ENCODE measurements around the gene USP28.

The USP28 gene

GRCh38 chr11:113907152-113907551 is 31.8 kb upstream of the USP28 start:
- no peak overlapping the region for H3K18ac ChIP-seq (ENCODE audit: low read length)
- H3K27me3 ChIP-seq (ENCODE audit: insufficient read depth, low read length, poor library complexity), result no peaks in the 10 kb centered on the region
- no peaks in the 10 kb centered on the region for H3K36me3 ChIP-seq (ENCODE audit: control insufficient read depth, insufficient read depth, low read length)
- H3K4ac ChIP-seq (ENCODE audit: low read depth, low read length), result no peak overlapping the region
- H3K4me2 ChIP-seq (ENCODE audit: low read length), result no peak overlapping the region
- no peak overlapping the region for H3K9ac ChIP-seq (ENCODE audit: low read length)
- H3K79me2 ChIP-seq (ENCODE audit: control insufficient read depth, insufficient read depth, low read length), result no peaks in the 10 kb centered on the region
- no peaks in the 10 kb centered on the region for H3K79me1 ChIP-seq (ENCODE audit: low read length)
- H3K23ac ChIP-seq (ENCODE audit: low read length), result no peak overlapping the region
- H2BK15ac ChIP-seq (replicated peaks; ENCODE audit: low read depth), result no peak overlapping the region
- DNase-seq, result no peak
- no peak overlapping the region for H2BK120ac ChIP-seq (ENCODE audit: low read depth, low read length)
- H4K8ac ChIP-seq (ENCODE audit: low read depth, low read length), result no peak overlapping the region
- H2AK5ac ChIP-seq (ENCODE audit: low read length), result no peak overlapping the region
- H3K4me3 ChIP-seq (ENCODE audit: low read length), result no peak overlapping the region
- no peak overlapping the region for H4K5ac ChIP-seq (ENCODE audit: low read length)
- H3K56ac ChIP-seq (ENCODE audit: low read length), result no peak overlapping the region
- no peaks in the 10 kb centered on the region for H3K4me1 ChIP-seq (ENCODE audit: control insufficient read depth, low read depth, low read length)
- no peak overlapping the region for H2BK5ac ChIP-seq (ENCODE audit: low read length)
- no CpG with 5 or more reads among the region's 1 CpG for WGBS (ENCODE audit: extremely low coverage, insufficient coverage, low lambda C conversion rate)
- no peak overlapping the region for H3K27ac ChIP-seq (ENCODE audit: low read depth, low read length)

- no peak for DNase-seq
- Histone ChIP-seq H3K79me2 (ENCODE audit: control insufficient read depth, insufficient read depth, low read length) (no peaks in the 10 kb centered on the region), H3K79me1 (ENCODE audit: low read length) (no peaks in the 10 kb centered on the region), H3K27me3 (ENCODE audit: insufficient read depth, low read length, poor library complexity) (no peaks in the 10 kb centered on the region), H3K27ac (ENCODE audit: low read depth, low read length) (no peak overlapping the region), H2BK5ac (ENCODE audit: low read length) (no peak overlapping the region), H3K4me3 (ENCODE audit: low read length) (no peak overlapping the region), H3K18ac (ENCODE audit: low read length) (no peak overlapping the region), H3K23ac (ENCODE audit: low read length) (no peak overlapping the region), H3K56ac (ENCODE audit: low read length) (no peak overlapping the region), H2AK5ac (ENCODE audit: low read length) (no peak overlapping the region), H3K9ac (ENCODE audit: low read length) (no peak overlapping the region), H2BK15ac (replicated peaks; ENCODE audit: low read depth) (no peak overlapping the region), H3K4ac (ENCODE audit: low read depth, low read length) (no peak overlapping the region), H3K36me3 (ENCODE audit: control insufficient read depth, insufficient read depth, low read length) (no peaks in the 10 kb centered on the region), H4K8ac (ENCODE audit: low read depth, low read length) (no peak overlapping the region), H2BK120ac (ENCODE audit: low read depth, low read length) (no peak overlapping the region), H3K4me2 (ENCODE audit: low read length) (no peak overlapping the region), H3K4me1 (ENCODE audit: control insufficient read depth, low read depth, low read length) (no peaks in the 10 kb centered on the region), H4K5ac (ENCODE audit: low read length) (no peak overlapping the region)
- no CpG with 5 or more reads among the region's 2 CpGs for WGBS (ENCODE audit: extremely low coverage, insufficient coverage, low lambda C conversion rate)
Observed at GRCh38 chr11:113906516-113906915, 31.1 kb upstream of the USP28 start.

- no peak overlapping the region for H3K4ac ChIP-seq (ENCODE audit: low read depth, low read length)
- no peak overlapping the region for H4K8ac ChIP-seq (ENCODE audit: low read depth, low read length)
- WGBS (ENCODE audit: extremely low coverage, insufficient coverage, low lambda C conversion rate), result no CpG with 5 or more reads among the region's 4 CpGs
- no peak overlapping the region for H3K23ac ChIP-seq (ENCODE audit: low read length)
- no peak overlapping the region for H2BK5ac ChIP-seq (ENCODE audit: low read length)
- H3K18ac ChIP-seq (ENCODE audit: low read length), result no peak overlapping the region
- H3K27ac ChIP-seq (ENCODE audit: low read depth, low read length), result no peak overlapping the region
- no peak overlapping the region for H3K4me2 ChIP-seq (ENCODE audit: low read length)
- H3K36me3 ChIP-seq (ENCODE audit: control insufficient read depth, insufficient read depth, low read length), result no peaks in the 10 kb centered on the region
- peak; percentile 70 for DNase-seq
- no peak overlapping the region for H4K5ac ChIP-seq (ENCODE audit: low read length)
- no peaks in the 10 kb centered on the region for H3K27me3 ChIP-seq (ENCODE audit: insufficient read depth, low read length, poor library complexity)
- H3K79me1 ChIP-seq (ENCODE audit: low read length), result no peaks in the 10 kb centered on the region
- H3K4me1 ChIP-seq (ENCODE audit: control insufficient read depth, low read depth, low read length), result no peaks in the 10 kb centered on the region
- H3K56ac ChIP-seq (ENCODE audit: low read length), result no peak overlapping the region
- no peak overlapping the region for H3K4me3 ChIP-seq (ENCODE audit: low read length)
- H2AK5ac ChIP-seq (ENCODE audit: low read length), result no peak overlapping the region
- H2BK15ac ChIP-seq (replicated peaks; ENCODE audit: low read depth), result no peak overlapping the region
- H3K79me2 ChIP-seq (ENCODE audit: control insufficient read depth, insufficient read depth, low read length), result no peaks in the 10 kb centered on the region
- no peak overlapping the region for H2BK120ac ChIP-seq (ENCODE audit: low read depth, low read length)
- H3K9ac ChIP-seq (ENCODE audit: low read length), result no peak overlapping the region
Observed at GRCh38 chr11:113906038-113906437, 30.7 kb upstream of the USP28 start.

GRCh38 chr11:113904379-113905101 is 29.2 kb upstream of the USP28 start, which contains the start of gene HTR3B:
HTR3B (plus strand) TSS chr11:113904796; CDS start chr11:113904934, 138 bp downstream.
- Histone ChIP-seq H3K23ac (ENCODE audit: low read length) (no peak within 1 kb of the TSS), H3K18ac (ENCODE audit: low read length) (no peak within 1 kb of the TSS), H3K27ac (ENCODE audit: low read depth, low read length) (no peak within 1 kb of the TSS), H3K9ac (ENCODE audit: low read length) (no peak within 1 kb of the TSS), H3K56ac (ENCODE audit: low read length) (no peak within 1 kb of the TSS), H3K36me3 (ENCODE audit: control insufficient read depth, insufficient read depth, low read length) (no peaks in the 10 kb centered on the region), H2BK15ac (replicated peaks; ENCODE audit: low read depth) (no peak within 1 kb of the TSS), H2BK120ac (ENCODE audit: low read depth, low read length) (no peak within 1 kb of the TSS), H3K27me3 (ENCODE audit: insufficient read depth, low read length, poor library complexity) (no peaks in the 10 kb centered on the region), H2AK5ac (ENCODE audit: low read length) (no peak within 1 kb of the TSS), H3K4me2 (ENCODE audit: low read length) (no peak within 1 kb of the TSS), H3K79me2 (ENCODE audit: control insufficient read depth, insufficient read depth, low read length) (no peaks in the 10 kb centered on the region), H4K8ac (ENCODE audit: low read depth, low read length) (no peak within 1 kb of the TSS), H2BK5ac (ENCODE audit: low read length) (no peak within 1 kb of the TSS), H3K4ac (ENCODE audit: low read depth, low read length) (no peak within 1 kb of the TSS), H3K4me1 (ENCODE audit: control insufficient read depth, low read depth, low read length) (no peaks in the 10 kb centered on the region), H3K79me1 (ENCODE audit: low read length) (no peaks in the 10 kb centered on the region), H3K4me3 (ENCODE audit: low read length) (no peak within 1 kb of the TSS), H4K5ac (ENCODE audit: low read length) (no peak within 1 kb of the TSS)
- DNase-seq, result peak; percentile 48
- WGBS (ENCODE audit: extremely low coverage, insufficient coverage, low lambda C conversion rate), result no CpG with 5 or more reads among the region's 6 CpGs

GRCh38 chr11:113901141-113901540 is 25.8 kb upstream of the USP28 start:
- H3K23ac ChIP-seq (ENCODE audit: low read length), result no peak overlapping the region
- no CpG with 5 or more reads among the region's 2 CpGs for WGBS (ENCODE audit: extremely low coverage, insufficient coverage, low lambda C conversion rate)
- no peaks in the 10 kb centered on the region for H3K36me3 ChIP-seq (ENCODE audit: control insufficient read depth, insufficient read depth, low read length)

More at GRCh38 chr11:113901141-113901540, 25.8 kb upstream of the USP28 start:
- Histone ChIP-seq H4K5ac (ENCODE audit: low read length) (no peak overlapping the region), H2BK15ac (replicated peaks; ENCODE audit: low read depth) (no peak overlapping the region), H3K9ac (ENCODE audit: low read length) (no peak overlapping the region), H2BK5ac (ENCODE audit: low read length) (no peak overlapping the region), H3K79me2 (ENCODE audit: control insufficient read depth, insufficient read depth, low read length) (no peaks in the 10 kb centered on the region), H3K4me3 (ENCODE audit: low read length) (no peak overlapping the region), H3K4ac (ENCODE audit: low read depth, low read length) (no peak overlapping the region), H3K18ac (ENCODE audit: low read length) (no peak overlapping the region), H3K4me2 (ENCODE audit: low read length) (no peak overlapping the region), H2AK5ac (ENCODE audit: low read length) (no peak overlapping the region), H2BK120ac (ENCODE audit: low read depth, low read length) (no peak overlapping the region), H3K79me1 (ENCODE audit: low read length) (no peaks in the 10 kb centered on the region), H3K4me1 (ENCODE audit: control insufficient read depth, low read depth, low read length) (peaks cover 2% of the 10 kb centered on the region), H4K8ac (ENCODE audit: low read depth, low read length) (no peak overlapping the region), H3K56ac (ENCODE audit: low read length) (no peak overlapping the region), H3K27ac (ENCODE audit: low read depth, low read length) (no peak overlapping the region), H3K27me3 (ENCODE audit: insufficient read depth, low read length, poor library complexity) (no peaks in the 10 kb centered on the region)
- no peak for DNase-seq
